B cell (primary cell): Measurements from ENCODE around the gene FCN2. TPM values are rescaled to one million over a fixed set of nuclear protein-coding genes. Genes with fewer than 3 reads are reported as not detected.

Source experiments
- ATAC-seq: fragments of 200-7000 bp; cut with Tn5 transposase; one replicate; pipeline ENCODE4 v1.10.0; 2021; ENCODE audit warnings: low read depth, mild to moderate bottlenecking, moderate number of reproducible peaks, moderate library complexity
- CTCF ChIA-PET: fragments of 350-600 bp; sonication (Branson Sonifier 250); formaldehyde crosslinking; loops from one replicate; lab custom pipeline; 2021; ENCODE audit warnings: antibody characterized with exemption, inconsistent platforms; lab: Charles Lee
- POLR2A ChIA-PET: fragments of 350-600 bp; sonication (Branson Sonifier 250); formaldehyde crosslinking; loops from one replicate; lab custom pipeline; 2021; ENCODE audit warnings: antibody characterized with exemption; lab: Charles Lee
- DNase-seq: peaks from one replicate; pipeline ENCODE4 v3.0.0; 2013
- H2AFZ ChIP-seq: 2 replicates; pipeline ENCODE4 v1.6.1; 2012; ENCODE audit warnings: mild to moderate bottlenecking, low read depth, low read length; ENCODE audit not compliant: insufficient read depth, poor library complexity, severe bottlenecking
- H3K27ac ChIP-seq, 2 donors: 1 replicate in 1 of 2; 2 replicates in 1 of 2; pipeline ENCODE4 v1.5.1; 2012 to 2013; ENCODE audit warnings: low read length in 2 of 2, mild to moderate bottlenecking in 2 of 2, moderate library complexity in 1 of 2
- H3K27me3 ChIP-seq, 4 experiments: fragments of 200-600 bp in 1 of 4; sonication (generic) in 1 of 4; replicated peaks in 1 of 4; 1 replicate in 2 of 4; 2 replicates in 2 of 4; pipeline versions ENCODE4 v1.6.1 to v1.7.0; 2013 to 2016; ENCODE audit warnings: low read length in 3 of 4, mild to moderate bottlenecking in 2 of 4, mixed read lengths in 1 of 4, moderate library complexity in 1 of 4; ENCODE audit not compliant: insufficient read depth in 4 of 4, control insufficient read depth in 3 of 4; ENCODE audit errors: control extremely low read depth in 1 of 4
- H3K36me3 ChIP-seq, 2 experiments: replicated peaks in 1 of 2; 1 replicate in 1 of 2; 2 replicates in 1 of 2; pipeline versions ENCODE4 v1.6.1 to v1.7.1; 2013; ENCODE audit warnings: low read length in 1 of 2; ENCODE audit not compliant: insufficient read depth in 2 of 2, control insufficient read depth in 1 of 2; ENCODE audit errors: control extremely low read depth in 1 of 2, extremely low read depth in 1 of 2
- H3K4me1 ChIP-seq, 2 donors: fragments of 200-600 bp in 1 of 2; sonication (generic) in 1 of 2; 1 replicate in 1 of 2; 2 replicates in 1 of 2; pipeline versions ENCODE4 v1.5.1 to v1.6.1; 2013 to 2017; ENCODE audit warnings: low read length in 2 of 2; ENCODE audit not compliant: control insufficient read depth in 2 of 2, insufficient read depth in 2 of 2
- H3K4me2 ChIP-seq: replicated peaks from 2 replicates; pipeline ENCODE3; 2012; ENCODE audit warnings: mild to moderate bottlenecking, low read depth, low read length; ENCODE audit not compliant: poor library complexity, severe bottlenecking
- H3K4me3 ChIP-seq, 5 experiments: fragments of 200-600 bp in 1 of 5; sonication (generic) in 1 of 5; 1 replicate in 3 of 5; 2 replicates in 2 of 5; pipeline versions ENCODE4 v1.5.1 to v1.7.0; 2011 to 2016; ENCODE audit warnings: low read length in 4 of 5, mild to moderate bottlenecking in 4 of 5, low read depth in 2 of 5, control low read depth in 1 of 5, moderate library complexity in 1 of 5; ENCODE audit not compliant: insufficient read depth in 1 of 5; ENCODE audit errors: control extremely low read depth in 1 of 5, extremely low read depth in 1 of 5
- H3K79me2 ChIP-seq: fragments of 200-600 bp; sonication (generic); one replicate; pipeline ENCODE4 v1.6.0; 2016; ENCODE audit warnings: low read length; ENCODE audit not compliant: control insufficient read depth, insufficient read depth
- H3K9ac ChIP-seq: fragments of 200-600 bp; sonication (generic); 2 replicates; pipeline ENCODE4 v1.6.1; 2017; ENCODE audit warnings: mild to moderate bottlenecking, low read length, moderate library complexity
- H3K9me3 ChIP-seq, 3 donors: one replicate each; pipeline versions ENCODE4 v1.6.1 to v1.7.1; 2013; ENCODE audit warnings: low read length in 2 of 3; ENCODE audit not compliant: control insufficient read depth in 2 of 3, insufficient read depth in 1 of 3; ENCODE audit errors: control extremely low read depth in 1 of 3
- H4K20me1 ChIP-seq: 2 replicates; pipeline ENCODE4 v1.6.0; 2012; ENCODE audit warnings: mild to moderate bottlenecking, low read length; ENCODE audit not compliant: insufficient read depth, control insufficient read depth, poor library complexity, severe bottlenecking
- H3K27ac Mint-ChIP-seq: one replicate; pipeline ENCODE4 v1.8.0; 2021; ENCODE audit warnings: mixed read lengths
- H3K27me3 Mint-ChIP-seq: one replicate; pipeline ENCODE4 v1.8.0; 2021; ENCODE audit warnings: mixed read lengths
- H3K4me1 Mint-ChIP-seq: one replicate; pipeline ENCODE4 v1.8.0; 2021; ENCODE audit warnings: mixed read lengths
- H3K4me3 Mint-ChIP-seq: one replicate; pipeline ENCODE4 v1.8.0; 2021; ENCODE audit warnings: mixed read lengths
- H3K9me3 Mint-ChIP-seq: one replicate; pipeline ENCODE4 v1.8.0; 2022; ENCODE audit warnings: mixed read lengths; ENCODE audit not compliant: insufficient read depth
- CTCF ChIP-seq: fragments of 200-600 bp; IDR thresholded peaks from one replicate; pipeline ENCODE4 v1.8.0; 2022; ENCODE audit warnings: antibody characterized with exemption, mild to moderate bottlenecking
- EZH2 ChIP-seq: IDR thresholded peaks from 2 replicates; pipeline ENCODE4 v1.6.1; 2012; ENCODE audit warnings: borderline replicate concordance, low read depth, mild to moderate bottlenecking, moderate library complexity, low read length; ENCODE audit not compliant: insufficient read depth, poor library complexity, severe bottlenecking
- WGBS: methylation state at CpG from one replicate; pipeline ENCODE4 v1.1.5; 2013; ENCODE audit warnings: missing lambda C conversion rate; ENCODE audit not compliant: insufficient coverage; 5-methylcytosine and 5-hydroxymethylcytosine counted together
- intact Hi-C: fragments of 100-400 bp; cut with micrococcal nuclease; formaldehyde crosslinking; loops from one replicate; pipeline ENCODE4 v1.10.0; 2022
- polyA plus RNA-seq: library from polyadenylated mRNA; depleted of rRNA; stranded (reverse); fragments of >200 nt; gene quantifications from 2 replicates; pipeline ENCODE4 v1.2.3, GENCODE V29; 2012
- total RNA-seq, 2 donors: library from RNA; stranded (reverse); fragments of 120-200 nt in 1 of 2; gene quantifications; 1 replicate in 1 of 2; 2 replicates in 1 of 2; pipeline versions ENCODE4 v1.2.3 to v1.2.4, GENCODE V29; 2013 to 2022

The FCN2 gene
- total and polyA plus RNA-seq, 2 donors (not counting 1 experiment from before 2014, with no cell fraction given): not detected

GRCh38 chr9:134925011-134925511, 44.5 kb downstream of the FCN2 start:
- intact Hi-C loops: no loop called here
- H3K4me2 ChIP-seq: no peak overlapping the region
- DNase-seq: no peak
- peaks cover 20% of the 10 kb centered on the region in 2 donors for H3K4me1 ChIP-seq
- H3K9me3 Mint-ChIP-seq: no peaks in the 10 kb centered on the region
- peaks cover under 1 to 10% (median 3%) of the 10 kb centered on the region in 3 donors for H3K9me3 ChIP-seq
- CTCF ChIA-PET: no interaction called here
- H3K27ac Mint-ChIP-seq: no peak overlapping the region
- H3K4me3 Mint-ChIP-seq: no peak overlapping the region
- 44% methylated on average over 1 of the region's 7 CpGs for WGBS
- H3K4me1 Mint-ChIP-seq: peaks cover 18% of the 10 kb centered on the region
- H3K27me3 ChIP-seq: peaks cover 0 to 6% (median 2%) of the 10 kb centered on the region in 4 experiments
- no peak for ATAC-seq
- H3K27me3 Mint-ChIP-seq: peaks cover 30% of the 10 kb centered on the region
- H3K27ac ChIP-seq: no peak overlapping the region
- no peak overlapping the region for H3K4me3 ChIP-seq
- H3K9ac ChIP-seq: no peak overlapping the region
- no peaks in the 10 kb centered on the region for H3K79me2 ChIP-seq
- H4K20me1 ChIP-seq: no peaks in the 10 kb centered on the region
- POLR2A ChIA-PET: no interaction called here
- TF ChIP-seq CTCF (no peak), EZH2 (no peak)
- H2AFZ ChIP-seq: no peak overlapping the region
- H3K36me3 ChIP-seq: no peaks in the 10 kb centered on the region

DNA sequence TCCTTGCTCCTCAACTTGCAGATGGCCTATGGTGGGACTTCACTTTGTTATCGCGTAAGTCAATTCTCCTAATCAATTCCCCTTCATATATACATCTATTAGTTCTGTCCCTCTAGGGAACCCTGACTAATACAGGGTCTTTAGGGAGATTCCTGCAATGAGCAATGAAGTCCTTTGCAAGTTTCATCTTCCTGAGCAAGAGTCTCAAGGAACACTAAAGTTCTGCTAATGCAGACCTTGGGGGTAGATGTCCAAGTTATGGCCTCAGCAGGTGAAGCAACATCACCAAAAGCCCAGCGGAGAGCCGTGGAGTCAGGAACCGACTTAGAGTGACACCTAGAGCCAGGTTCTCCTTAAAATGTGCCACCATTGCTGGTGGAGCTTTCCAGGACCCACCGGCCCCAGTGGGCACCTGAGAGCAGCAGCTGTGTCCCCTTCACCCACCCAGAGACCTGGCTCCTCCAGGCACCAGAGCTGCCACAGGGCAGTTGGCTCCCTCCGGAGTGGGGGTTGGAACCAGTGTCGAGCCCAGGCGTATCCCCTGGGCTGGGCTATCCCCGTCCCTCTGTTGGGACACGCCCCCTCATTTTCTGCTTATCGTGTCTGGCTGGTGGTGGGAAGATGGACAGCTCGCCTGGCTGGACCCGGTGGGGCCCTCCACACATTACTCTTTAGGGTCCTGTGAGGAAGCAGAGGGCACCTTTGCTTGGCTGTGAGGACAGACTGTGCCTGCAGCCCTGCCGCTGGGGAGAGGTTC, 48.0 kb downstream of the FCN2 start:
- no peak overlapping the region for H3K27ac ChIP-seq
- POLR2A ChIA-PET: no interaction called here
- no peaks in the 10 kb centered on the region for H3K79me2 ChIP-seq
- 46% methylated on average over 15 of the region's 15 CpGs for WGBS
- peaks cover 46% of the 10 kb centered on the region for H3K4me1 Mint-ChIP-seq
- H3K9ac ChIP-seq: no peak overlapping the region
- peaks cover 0 to 13% (median 0%) of the 10 kb centered on the region in 3 donors for H3K9me3 ChIP-seq
- intact Hi-C loops: no loop called here
- peaks cover 51 to 55% of the 10 kb centered on the region in 2 donors for H3K4me1 ChIP-seq
- H3K9me3 Mint-ChIP-seq: no peaks in the 10 kb centered on the region
- H3K27me3 ChIP-seq: peaks cover 0 to 24% (median 10%) of the 10 kb centered on the region in 4 experiments
- H3K4me3 Mint-ChIP-seq: peak overlapping the region; percentile 79
- no peaks in the 10 kb centered on the region for H3K36me3 ChIP-seq
- ATAC-seq (no peak), DNase-seq (no peak)
- H2AFZ ChIP-seq: no peak overlapping the region
- H4K20me1 ChIP-seq: no peaks in the 10 kb centered on the region
- H3K27me3 Mint-ChIP-seq: peaks cover 39% of the 10 kb centered on the region
- H3K4me3 ChIP-seq: no peak overlapping the region
- peak overlapping the region; percentile 60 for H3K4me2 ChIP-seq
- CTCF ChIA-PET: no interaction called here
- TF ChIP-seq EZH2 (no peak), CTCF (no peak)
- H3K27ac Mint-ChIP-seq: no peak overlapping the region
